Stimulated activated CD8-positive, alpha-beta memory T cell treated with anti-CD3 and anti-CD28 coated beads, Interleukin-4, amount 100 ng/mL, for 4 hours (primary cell): Measurements from ENCODE around the gene CBLC.

ENCODE experiments used
- DNase-seq, 2 donors: peaks; one replicate each; pipeline ENCODE4 v3.0.0-alpha.2; 2020; ENCODE audit warnings: low read depth in 2 of 2, low spot score in 1 of 2

Gene CBLC

GRCh38 chr19:44777715-44778347 lies at the start of gene CBLC:
Gene CBLC (plus strand): TSS chr19:44777890. CDS start chr19:44777932, 42 bp downstream.
- no peak for DNase-seq

GRCh38 chr19:44728178-44728577 lies 49.5 kb upstream of the CBLC start:
- no peak for DNase-seq

- no peak for DNase-seq
These were observed 48.1 kb upstream of the CBLC start for GRCh38 chr19:44729516-44730033.

GRCh38 chr19:44731081-44731480 lies 46.6 kb upstream of the CBLC start:
- DNase-seq: no peak

- no peak for DNase-seq
These were observed 46.1 kb upstream of the CBLC start for GRCh38 chr19:44731622-44732021.

GRCh38 chr19:44732235-44733014 lies 45.3 kb upstream of the CBLC start:
- no peak for DNase-seq

GRCh38 chr19:44734357-44734756 lies 43.3 kb upstream of the CBLC start:
- no peak for DNase-seq

- DNase-seq: no peak
These were observed 42.7 kb upstream of the CBLC start for GRCh38 chr19:44735011-44735410.

GRCh38 chr19:44737238-44738071 lies 40.2 kb upstream of the CBLC start:
- DNase-seq: no peak

GRCh38 chr19:44738136-44738535 lies 39.6 kb upstream of the CBLC start:
- DNase-seq: no peak

- DNase-seq: no peak
These were observed 38.8 kb upstream of the CBLC start for GRCh38 chr19:44738603-44739558.

GRCh38 chr19:44740351-44740824 lies 37.3 kb upstream of the CBLC start:
- no peak for DNase-seq

GRCh38 chr19:44741258-44741731 lies 36.4 kb upstream of the CBLC start:
- DNase-seq: no peak

- DNase-seq: no peak
These were observed 35.8 kb upstream of the CBLC start for GRCh38 chr19:44741841-44742329.

GRCh38 chr19:44742330-44743061 lies 35.2 kb upstream of the CBLC start:
- DNase-seq: no peak

GRCh38 chr19:44744871-44745332 lies 32.8 kb upstream of the CBLC start:
- DNase-seq: no peak

GRCh38 chr19:44745341-44745831 lies 32.3 kb upstream of the CBLC start:
- no peak for DNase-seq

GRCh38 chr19:44745887-44746600 lies 31.6 kb upstream of the CBLC start:
- no peak for DNase-seq

GRCh38 chr19:44746616-44746945 lies 31.1 kb upstream of the CBLC start:
- no peak for DNase-seq
